Measurements from ENCODE around the gene CLPTM1.
A peak's percentile ranks its signal among the peaks of the same experiment; 100 is the strongest.
"Not testable (repeated sequence)": the region's sequence is repeated elsewhere in the genome, so short reads cannot be mapped to it uniquely, and the experiment has no call there.

CLPTM1 gene, protein sequence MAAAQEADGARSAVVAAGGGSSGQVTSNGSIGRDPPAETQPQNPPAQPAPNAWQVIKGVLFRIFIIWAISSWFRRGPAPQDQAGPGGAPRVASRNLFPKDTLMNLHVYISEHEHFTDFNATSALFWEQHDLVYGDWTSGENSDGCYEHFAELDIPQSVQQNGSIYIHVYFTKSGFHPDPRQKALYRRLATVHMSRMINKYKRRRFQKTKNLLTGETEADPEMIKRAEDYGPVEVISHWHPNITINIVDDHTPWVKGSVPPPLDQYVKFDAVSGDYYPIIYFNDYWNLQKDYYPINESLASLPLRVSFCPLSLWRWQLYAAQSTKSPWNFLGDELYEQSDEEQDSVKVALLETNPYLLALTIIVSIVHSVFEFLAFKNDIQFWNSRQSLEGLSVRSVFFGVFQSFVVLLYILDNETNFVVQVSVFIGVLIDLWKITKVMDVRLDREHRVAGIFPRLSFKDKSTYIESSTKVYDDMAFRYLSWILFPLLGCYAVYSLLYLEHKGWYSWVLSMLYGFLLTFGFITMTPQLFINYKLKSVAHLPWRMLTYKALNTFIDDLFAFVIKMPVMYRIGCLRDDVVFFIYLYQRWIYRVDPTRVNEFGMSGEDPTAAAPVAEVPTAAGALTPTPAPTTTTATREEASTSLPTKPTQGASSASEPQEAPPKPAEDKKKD

GRCh38 chr19:44954649-44955504 is at the start of gene CLPTM1:
Gene CLPTM1, plus strand, starts transcription at chr19:44955380. Its CDS starts 16 bp downstream, at chr19:44955396.
- DNase-seq = peak; percentile 96

- DNase-seq = no peak
Measured at GRCh38 chr19:44905437-44906160, 49.6 kb upstream of the CLPTM1 start, which contains the start of gene APOE. Gene APOE, plus strand, starts transcription at chr19:44905796. Its CDS starts 829 bp downstream, at chr19:44906625.

DNA sequence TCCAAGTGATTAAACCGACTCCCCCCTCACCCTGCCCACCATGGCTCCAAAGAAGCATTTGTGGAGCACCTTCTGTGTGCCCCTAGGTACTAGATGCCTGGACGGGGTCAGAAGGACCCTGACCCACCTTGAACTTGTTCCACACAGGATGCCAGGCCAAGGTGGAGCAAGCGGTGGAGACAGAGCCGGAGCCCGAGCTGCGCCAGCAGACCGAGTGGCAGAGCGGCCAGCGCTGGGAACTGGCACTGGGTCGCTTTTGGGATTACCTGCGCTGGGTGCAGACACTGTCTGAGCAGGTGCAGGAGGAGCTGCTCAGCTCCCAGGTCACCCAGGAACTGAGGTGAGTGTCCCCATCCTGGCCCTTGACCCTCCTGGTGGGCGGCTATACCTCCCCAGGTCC is 47.6 kb upstream of the CLPTM1 start:
- DNase-seq = no peak

- DNase-seq = no peak
Measured at GRCh38 chr19:44908074-44908835, 46.9 kb upstream of the CLPTM1 start.

DNA sequence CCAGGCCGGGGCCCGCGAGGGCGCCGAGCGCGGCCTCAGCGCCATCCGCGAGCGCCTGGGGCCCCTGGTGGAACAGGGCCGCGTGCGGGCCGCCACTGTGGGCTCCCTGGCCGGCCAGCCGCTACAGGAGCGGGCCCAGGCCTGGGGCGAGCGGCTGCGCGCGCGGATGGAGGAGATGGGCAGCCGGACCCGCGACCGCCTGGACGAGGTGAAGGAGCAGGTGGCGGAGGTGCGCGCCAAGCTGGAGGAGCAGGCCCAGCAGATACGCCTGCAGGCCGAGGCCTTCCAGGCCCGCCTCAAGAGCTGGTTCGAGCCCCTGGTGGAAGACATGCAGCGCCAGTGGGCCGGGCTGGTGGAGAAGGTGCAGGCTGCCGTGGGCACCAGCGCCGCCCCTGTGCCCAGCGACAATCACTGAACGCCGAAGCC is 46.3 kb upstream of the CLPTM1 start:
- no peak for DNase-seq

DNA sequence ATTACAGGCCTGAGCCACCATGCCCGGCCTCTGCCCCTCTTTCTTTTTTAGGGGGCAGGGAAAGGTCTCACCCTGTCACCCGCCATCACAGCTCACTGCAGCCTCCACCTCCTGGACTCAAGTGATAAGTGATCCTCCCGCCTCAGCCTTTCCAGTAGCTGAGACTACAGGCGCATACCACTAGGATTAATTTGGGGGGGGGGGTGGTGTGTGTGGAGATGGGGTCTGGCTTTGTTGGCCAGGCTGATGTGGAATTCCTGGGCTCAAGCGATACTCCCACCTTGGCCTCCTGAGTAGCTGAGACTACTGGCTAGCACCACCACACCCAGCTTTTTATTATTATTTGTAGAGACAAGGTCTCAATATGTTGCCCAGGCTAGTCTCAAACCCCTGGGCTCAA is 45.4 kb upstream of the CLPTM1 start:
- no peak for DNase-seq

GRCh38 chr19:44911896-44912295 is 43.3 kb upstream of the CLPTM1 start:
- DNase-seq = not testable (repeated sequence)

DNA sequence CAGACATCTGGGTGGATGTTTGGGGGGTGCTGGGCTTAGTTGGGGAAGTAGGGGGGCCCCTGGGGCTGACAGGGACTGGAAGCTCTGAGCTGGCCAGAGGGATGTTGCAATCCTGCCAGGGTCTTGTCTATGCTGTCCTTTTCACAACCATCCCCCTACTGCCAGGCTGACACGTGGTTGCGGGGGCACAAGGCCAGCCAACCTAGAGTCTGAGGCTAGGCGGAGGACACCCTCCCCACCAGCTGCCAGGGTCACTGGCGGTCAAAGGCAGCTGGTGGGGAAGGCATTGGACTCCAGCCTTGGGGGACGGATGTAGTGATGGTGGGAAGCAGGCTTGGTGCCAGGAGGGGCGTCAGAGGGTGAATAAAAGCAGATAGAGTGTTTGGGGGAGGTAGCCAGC is 42.3 kb upstream of the CLPTM1 start:
- peak; percentile 73 for DNase-seq

DNA sequence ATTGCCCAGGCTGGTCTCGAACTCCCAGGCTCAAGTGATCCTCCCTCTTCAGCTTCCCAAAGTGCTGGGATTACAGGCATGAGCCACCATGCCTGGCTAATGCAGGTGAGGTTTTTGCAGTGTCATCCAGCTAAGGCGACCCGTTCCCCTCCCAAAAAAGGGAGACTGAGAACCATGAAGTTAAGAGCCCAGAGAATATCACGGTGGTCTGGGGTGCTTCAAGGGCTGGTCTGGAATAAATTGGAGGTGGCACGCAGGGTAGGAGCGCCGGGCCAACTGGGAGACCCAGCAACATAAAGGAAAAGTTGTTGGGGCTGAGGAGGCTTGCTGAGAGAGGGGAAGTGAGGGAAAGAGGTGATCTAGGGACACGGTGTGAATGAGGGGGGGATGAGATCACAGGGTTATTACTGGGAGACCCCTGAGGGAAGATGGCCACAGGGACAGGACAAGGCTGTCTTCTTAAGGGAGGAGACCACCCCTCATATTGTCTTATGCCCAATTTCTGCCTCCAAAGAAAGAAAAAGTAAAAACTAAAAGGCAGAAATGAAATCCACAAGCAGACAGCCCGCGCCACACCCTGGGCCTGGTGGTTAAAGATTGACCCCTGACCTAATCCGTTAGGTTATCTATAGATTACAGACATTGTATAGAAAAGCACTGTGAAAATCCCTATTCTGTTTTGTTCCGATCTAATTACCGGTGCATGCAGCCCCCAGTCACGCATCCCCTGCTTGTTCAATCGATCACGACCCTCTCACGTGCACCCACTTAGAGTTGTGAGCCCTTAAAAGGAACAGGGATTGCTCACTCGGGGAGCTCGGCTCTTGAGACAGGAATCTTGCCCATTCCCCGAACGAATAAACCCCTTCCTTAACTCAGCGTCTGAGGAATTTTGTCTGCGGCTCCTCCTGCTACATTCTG is 41.4 kb upstream of the CLPTM1 start:
- not testable (repeated sequence) for DNase-seq

DNA sequence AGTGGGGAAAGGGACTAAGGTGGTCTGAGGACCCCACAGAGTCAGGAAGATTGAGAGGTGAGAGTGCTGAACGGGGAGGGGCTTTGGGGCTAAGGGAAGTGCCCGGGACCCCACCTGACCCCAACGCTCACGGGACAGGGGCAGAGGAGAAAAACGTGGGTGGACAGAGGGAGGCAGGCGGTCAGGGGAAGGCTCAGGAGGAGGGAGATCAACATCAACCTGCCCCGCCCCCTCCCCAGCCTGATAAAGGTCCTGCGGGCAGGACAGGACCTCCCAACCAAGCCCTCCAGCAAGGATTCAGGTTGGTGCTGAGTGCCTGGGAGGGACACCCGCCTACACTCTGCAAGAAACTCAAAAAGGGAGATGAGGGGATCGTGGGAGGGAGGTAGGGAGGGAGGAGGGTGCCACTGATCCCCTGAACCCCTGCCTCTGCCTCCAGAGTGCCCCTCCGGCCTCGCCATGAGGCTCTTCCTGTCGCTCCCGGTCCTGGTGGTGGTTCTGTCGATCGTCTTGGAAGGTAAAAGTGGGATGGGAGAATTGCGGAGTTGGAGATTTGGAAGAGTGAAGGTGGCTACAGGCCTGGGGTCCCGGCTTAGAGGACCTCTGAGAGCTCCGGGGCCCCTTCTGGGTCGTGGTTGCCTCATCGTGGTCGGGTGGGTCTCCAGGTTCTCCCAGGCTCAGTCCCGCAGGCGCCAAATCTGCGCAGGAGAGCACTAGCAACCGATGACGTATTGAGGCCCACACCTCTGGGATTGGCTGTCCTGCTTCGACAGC is 40.6 kb upstream of the CLPTM1 start, which contains the start of gene APOC1:
Gene APOC1, plus strand, starts transcription at position 176 of the 774 bp plus-strand sequence. Its CDS starts 284 bp downstream, at position 460.
- peak; percentile 95 for DNase-seq

DNA sequence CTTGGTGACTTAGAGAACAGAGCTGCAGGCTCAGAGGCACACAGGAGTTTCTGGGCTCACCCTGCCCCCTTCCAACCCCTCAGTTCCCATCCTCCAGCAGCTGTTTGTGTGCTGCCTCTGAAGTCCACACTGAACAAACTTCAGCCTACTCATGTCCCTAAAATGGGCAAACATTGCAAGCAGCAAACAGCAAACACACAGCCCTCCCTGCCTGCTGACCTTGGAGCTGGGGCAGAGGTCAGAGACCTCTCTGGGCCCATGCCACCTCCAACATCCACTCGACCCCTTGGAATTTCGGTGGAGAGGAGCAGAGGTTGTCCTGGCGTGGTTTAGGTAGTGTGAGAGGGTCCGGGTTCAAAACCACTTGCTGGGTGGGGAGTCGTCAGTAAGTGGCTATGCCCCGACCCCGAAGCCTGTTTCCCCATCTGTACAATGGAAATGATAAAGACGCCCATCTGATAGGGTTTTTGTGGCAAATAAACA is 30.9 kb upstream of the CLPTM1 start:
- no peak for DNase-seq

DNA sequence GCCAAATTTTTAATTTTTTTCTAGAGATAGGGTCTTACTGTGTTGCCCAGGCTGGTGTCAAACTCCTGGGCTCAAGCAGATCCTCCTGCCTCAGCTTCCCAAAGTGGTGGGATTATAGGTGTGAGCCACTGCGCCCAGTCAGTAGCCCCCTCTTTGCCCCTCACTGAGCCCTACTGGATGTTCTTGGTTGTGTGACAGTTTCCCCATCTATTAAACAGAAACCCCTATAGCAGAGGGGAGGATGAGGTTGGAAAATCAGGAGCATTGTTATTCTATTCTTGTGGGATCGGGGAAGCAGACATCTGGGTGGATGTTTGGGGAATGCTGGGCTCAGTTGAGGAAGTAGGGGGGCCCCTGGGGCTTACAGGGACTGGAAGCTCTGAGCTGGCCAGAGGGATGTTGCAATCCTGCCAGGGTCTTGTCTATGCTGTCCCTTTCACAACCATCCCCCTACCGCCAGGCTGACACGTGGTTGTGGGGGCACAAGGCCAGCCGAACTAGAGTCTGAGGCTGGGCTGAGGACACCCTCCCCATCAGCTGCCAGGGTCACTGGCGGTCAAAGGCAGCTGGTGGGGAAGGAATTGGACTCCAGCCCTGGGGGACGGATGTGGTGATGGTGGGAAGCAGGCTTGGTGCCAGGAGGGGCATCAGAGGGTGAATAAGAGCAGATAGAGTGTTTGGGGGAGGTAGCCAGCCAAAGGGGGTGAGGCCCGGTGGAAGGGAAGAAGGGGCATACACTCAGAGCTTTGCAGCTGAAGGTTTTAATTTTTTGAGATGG is 29.9 kb upstream of the CLPTM1 start:
- peak; percentile 80 for DNase-seq

GRCh38 chr19:44926245-44927077 is 28.7 kb upstream of the CLPTM1 start:
- not testable (repeated sequence) for DNase-seq

DNA sequence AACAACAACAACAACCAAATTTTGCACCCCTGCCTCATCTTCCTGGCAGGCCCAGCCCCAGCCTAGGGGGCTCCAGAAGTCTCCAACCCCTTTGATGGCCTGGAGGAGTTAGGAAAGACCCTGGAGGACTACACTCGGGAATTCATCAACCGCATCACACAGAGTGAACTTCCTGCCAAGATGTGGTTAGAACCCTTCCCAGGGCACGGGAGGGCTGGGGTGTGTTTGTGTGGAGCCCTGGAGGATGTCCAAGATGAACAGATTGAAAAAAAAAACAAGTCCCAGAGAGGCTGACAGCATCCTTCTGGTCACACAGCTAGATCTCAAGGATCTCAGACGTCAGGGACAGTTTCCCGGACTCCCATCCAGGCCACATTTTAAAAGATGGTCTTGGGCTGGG is 27.4 kb upstream of the CLPTM1 start:
- DNase-seq = no peak

DNA sequence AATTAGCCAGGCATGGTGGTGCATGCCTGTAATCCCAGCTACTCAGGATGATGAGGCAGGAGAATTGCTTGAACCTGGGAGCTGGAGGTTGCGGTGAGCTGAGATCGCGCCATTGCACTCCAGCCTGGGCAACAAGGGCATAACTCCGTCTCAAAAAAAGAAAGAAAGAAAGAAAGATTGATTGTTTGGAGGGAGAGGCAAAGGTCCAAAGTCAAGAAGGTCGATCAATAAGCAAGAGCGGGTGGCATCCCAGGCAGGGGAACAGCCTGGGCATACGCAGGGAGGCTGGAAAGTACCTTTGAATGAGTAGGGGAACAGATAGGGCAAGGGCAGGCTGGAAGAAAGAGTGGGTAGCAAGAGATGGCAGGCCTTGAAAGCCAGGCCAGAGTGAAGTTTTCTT is 25.1 kb upstream of the CLPTM1 start:
- DNase-seq = no peak

GRCh38 chr19:44931541-44931940 is 23.6 kb upstream of the CLPTM1 start:
- DNase-seq = no peak

DNA sequence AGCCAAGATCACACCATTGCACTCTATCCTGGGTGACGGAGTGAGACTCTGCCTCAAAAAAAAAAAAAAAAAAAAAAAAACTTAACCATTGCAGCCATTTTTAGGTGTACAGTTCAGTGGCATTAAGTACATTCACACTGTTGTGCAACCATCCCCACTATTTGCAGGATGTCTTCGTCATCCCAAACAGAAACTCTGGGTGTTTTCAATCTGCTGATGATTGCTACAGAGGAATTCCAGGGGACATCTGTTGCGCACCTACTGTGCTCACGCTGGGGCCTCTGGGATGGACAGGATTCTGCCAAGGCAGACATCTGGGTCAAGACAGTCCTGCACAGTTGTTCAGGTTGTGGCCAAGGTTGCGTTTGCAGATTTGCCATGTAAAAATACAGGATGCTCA is 15.5 kb upstream of the CLPTM1 start:
- DNase-seq = no peak

All from right forelimb (tissue), 1 donor.